Esophagus muscularis mucosa (tissue), 4 donors: ENCODE measurements around the gene PLEKHG4B.

Experiments used
- CTCF ChIP-seq, 3 experiments: fragments of 200-600 bp in 2 of 3; fragments of 450-650 bp in 1 of 3; sonication (generic) in 2 of 3; IDR thresholded peaks; one replicate each; pipeline ENCODE4 v1.5.1; 2017 to 2019; ENCODE audit warnings: antibody characterized with exemption in 3 of 3, mild to moderate bottlenecking in 2 of 3, moderate library complexity in 1 of 3
- EP300 ChIP-seq: sonication (generic); formaldehyde crosslinking; IDR thresholded peaks from one replicate; pipeline ENCODE4 v1.6.1; 2017; ENCODE audit warnings: antibody characterized with exemption
- POLR2A ChIP-seq: fragments of 450-650 bp; IDR thresholded peaks from one replicate; pipeline ENCODE4 v1.6.1; 2017; ENCODE audit warnings: antibody characterized with exemption, moderate library complexity, mild to moderate bottlenecking, low read depth
- POLR2AphosphoS5 ChIP-seq, 2 donors: sonication (generic); formaldehyde crosslinking; IDR thresholded peaks; one replicate each; pipeline ENCODE4 v1.6.1; 2017; ENCODE audit warnings: antibody characterized with exemption in 2 of 2

- TF ChIP-seq CTCF (IDR thresholded peaks at IDR 0.05) (no peak), POLR2A (no peak), POLR2AphosphoS5 (IDR thresholded peaks at IDR 0.05) (no peak), EP300 (no peak)
Measured at GRCh38 chr5:191036-191948, 99.3 kb downstream of the PLEKHG4B start, which contains the start of gene LRRC14B.
